Endodermal cell (in vitro differentiated cells): ENCODE data around the gene DMRT2. TPM values are rescaled to one million over a fixed set of nuclear protein-coding genes. Genes with fewer than 3 reads are reported as not detected.

Experiments
- DNase-seq: peaks from one replicate; pipeline ENCODE4 v3.0.0-alpha.2; 2017
- H3K27ac ChIP-seq: 2 replicates; pipeline ENCODE4 v1.5.1; 2013; ENCODE audit warnings: mild to moderate bottlenecking, low read depth, low read length, moderate library complexity
- H3K27me3 ChIP-seq: 2 replicates; pipeline ENCODE4 v1.6.1; 2013; ENCODE audit warnings: mild to moderate bottlenecking, low read length, moderate library complexity; ENCODE audit not compliant: insufficient read depth, control insufficient read depth, poor library complexity, severe bottlenecking
- H3K36me3 ChIP-seq: 2 replicates; pipeline ENCODE4 v1.7.0; 2013; ENCODE audit warnings: mild to moderate bottlenecking, low read length, moderate library complexity; ENCODE audit not compliant: control insufficient read depth, insufficient read depth
- H3K4me1 ChIP-seq: one replicate; pipeline ENCODE4 v1.7.0; 2013; ENCODE audit warnings: low read length; ENCODE audit not compliant: control insufficient read depth, insufficient read depth
- H3K4me3 ChIP-seq: 2 replicates; pipeline ENCODE4 v1.5.1; 2013; ENCODE audit warnings: mild to moderate bottlenecking, low read length, moderate library complexity
- H3K9ac ChIP-seq: 2 replicates; pipeline ENCODE4 v1.6.1; 2013; ENCODE audit warnings: mild to moderate bottlenecking, low read length, moderate library complexity; ENCODE audit not compliant: poor library complexity, severe bottlenecking; ENCODE audit errors: extremely low read depth
- H3K9me3 ChIP-seq: 2 replicates; pipeline ENCODE4 v1.6.1; 2013; ENCODE audit warnings: mild to moderate bottlenecking, low read length, moderate library complexity; ENCODE audit not compliant: control insufficient read depth
- H3K27ac Mint-ChIP-seq: 2 replicates; pipeline ENCODE4 v1.8.0; 2020; ENCODE audit warnings: mixed read lengths
- H3K27me3 Mint-ChIP-seq: 2 replicates; pipeline ENCODE4 v1.8.0; 2021; ENCODE audit warnings: mild to moderate bottlenecking, mixed read lengths; ENCODE audit not compliant: insufficient read depth
- H3K36me3 Mint-ChIP-seq: 2 replicates; pipeline ENCODE4 v1.8.0; 2020; ENCODE audit warnings: low read depth, mixed read lengths
- H3K4me1 Mint-ChIP-seq: 2 replicates; pipeline ENCODE4 v1.8.0; 2020; ENCODE audit warnings: mixed read lengths
- H3K4me3 Mint-ChIP-seq: 2 replicates; pipeline ENCODE4 v1.8.0; 2020; ENCODE audit warnings: mild to moderate bottlenecking, moderate library complexity, mixed read lengths
- H3K9me3 Mint-ChIP-seq: 2 replicates; pipeline ENCODE4 v1.8.0; 2020; ENCODE audit warnings: mild to moderate bottlenecking, mixed read lengths
- WGBS, 2 experiments: methylation state at CpG; one replicate each; pipeline versions ENCODE4 v1.1.5 to v1.1.7; 2013; ENCODE audit warnings: missing lambda C conversion rate in 2 of 2, mixed read lengths in 1 of 2; ENCODE audit not compliant: insufficient coverage in 1 of 2, insufficient read length in 1 of 2; 5-methylcytosine and 5-hydroxymethylcytosine counted together
- total RNA-seq, 2 donors: library from RNA; stranded (reverse); fragmentation: NEBNext Ultra II Directional in 1 of 2; extraction: Animal tissue kit (Norgen Biotek cat#: 25700) in 1 of 2; gene quantifications; 2 replicates in 1 of 2; 3 replicates in 1 of 2; pipeline ENCODE4 v1.2.1, GENCODE V29; 2021
- TF ChIP-seq, protein P1 (sequence below): fragments of 200-600 bp; sonication (generic); conservative IDR thresholded peaks from 2 replicates; pipeline ENCODE4 v1.5.0; 2021; ENCODE audit warnings: antibody characterized with exemption, mild to moderate bottlenecking

Gene DMRT2
- total RNA-seq, 2 donors from 2014 or later = 0.24 TPM; not detected in 1

DNA sequence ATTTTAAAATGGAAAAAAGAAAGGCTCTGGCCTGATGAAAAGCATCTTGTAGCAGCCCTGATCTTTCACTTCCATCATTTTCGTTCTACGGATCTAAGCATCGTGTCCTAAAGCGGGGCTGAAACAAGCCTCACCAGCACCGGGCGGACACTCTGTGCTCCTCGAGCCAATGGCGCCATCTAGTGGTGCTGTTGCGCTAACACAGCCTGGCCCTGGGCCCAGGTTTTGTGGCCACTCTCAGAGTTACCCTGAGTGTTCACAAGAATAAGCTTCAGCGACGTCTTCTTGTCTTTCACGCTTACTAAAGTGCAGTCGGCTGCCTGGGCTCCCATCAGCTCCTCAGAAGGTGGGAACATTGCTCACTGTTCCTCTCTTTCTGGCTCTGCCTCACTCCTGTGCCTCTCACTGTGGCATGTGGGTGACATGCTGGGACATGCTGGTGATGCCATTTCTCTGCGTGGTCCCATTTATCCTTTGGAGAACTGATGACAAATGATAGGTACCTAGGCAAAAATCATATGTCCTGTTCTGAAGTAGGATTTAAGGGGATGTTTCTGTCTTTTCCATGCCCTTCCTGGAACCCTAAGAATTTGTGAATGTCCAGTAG is 41.0 kb upstream of the DMRT2 start:
- no peaks in the 10 kb centered on the region for H3K9me3 ChIP-seq
- no peak overlapping the region for H3K27ac ChIP-seq
- Mint-ChIP-seq H3K4me3 (no peak overlapping the region), H3K36me3 (no peaks in the 10 kb centered on the region), H3K9me3 (no peaks in the 10 kb centered on the region), H3K27ac (no peak overlapping the region), H3K4me1 (no peaks in the 10 kb centered on the region), H3K27me3 (peaks cover 30% of the 10 kb centered on the region)
- H3K4me1 ChIP-seq = no peaks in the 10 kb centered on the region
- TF ChIP-seq, protein P1, sequence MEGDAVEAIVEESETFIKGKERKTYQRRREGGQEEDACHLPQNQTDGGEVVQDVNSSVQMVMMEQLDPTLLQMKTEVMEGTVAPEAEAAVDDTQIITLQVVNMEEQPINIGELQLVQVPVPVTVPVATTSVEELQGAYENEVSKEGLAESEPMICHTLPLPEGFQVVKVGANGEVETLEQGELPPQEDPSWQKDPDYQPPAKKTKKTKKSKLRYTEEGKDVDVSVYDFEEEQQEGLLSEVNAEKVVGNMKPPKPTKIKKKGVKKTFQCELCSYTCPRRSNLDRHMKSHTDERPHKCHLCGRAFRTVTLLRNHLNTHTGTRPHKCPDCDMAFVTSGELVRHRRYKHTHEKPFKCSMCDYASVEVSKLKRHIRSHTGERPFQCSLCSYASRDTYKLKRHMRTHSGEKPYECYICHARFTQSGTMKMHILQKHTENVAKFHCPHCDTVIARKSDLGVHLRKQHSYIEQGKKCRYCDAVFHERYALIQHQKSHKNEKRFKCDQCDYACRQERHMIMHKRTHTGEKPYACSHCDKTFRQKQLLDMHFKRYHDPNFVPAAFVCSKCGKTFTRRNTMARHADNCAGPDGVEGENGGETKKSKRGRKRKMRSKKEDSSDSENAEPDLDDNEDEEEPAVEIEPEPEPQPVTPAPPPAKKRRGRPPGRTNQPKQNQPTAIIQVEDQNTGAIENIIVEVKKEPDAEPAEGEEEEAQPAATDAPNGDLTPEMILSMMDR = peak; percentile 99
- H3K36me3 ChIP-seq = no peaks in the 10 kb centered on the region
- H3K9ac ChIP-seq = no peak overlapping the region
- H3K27me3 ChIP-seq = peaks cover 22% of the 10 kb centered on the region
- WGBS, 2 experiments = 22 to 24% methylated on average over 12 to 14 of the region's 14 CpGs
- peak; percentile 94 for DNase-seq
- H3K4me3 ChIP-seq = no peak overlapping the region

DNA sequence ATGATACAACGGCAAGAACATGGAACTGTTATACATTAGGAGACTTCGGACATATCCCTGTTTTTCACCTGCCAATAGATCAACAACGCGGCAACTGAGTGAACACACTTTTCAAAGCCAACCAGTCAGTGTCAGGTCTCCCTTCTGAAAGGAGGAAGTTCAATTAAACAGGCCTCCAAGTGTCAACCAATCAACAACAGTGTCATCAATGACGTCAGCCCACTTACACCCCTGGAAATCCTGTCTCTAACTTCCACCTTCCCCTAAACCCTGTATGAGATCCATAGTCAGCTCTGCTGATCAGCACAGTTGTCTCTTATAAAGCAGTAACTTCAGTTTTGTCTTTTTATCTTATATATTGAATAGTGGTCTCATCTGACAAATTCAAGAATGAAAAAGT is 37.1 kb upstream of the DMRT2 start:
- Histone ChIP-seq H3K9me3 (no peaks in the 10 kb centered on the region), H3K4me3 (no peak overlapping the region), H3K4me1 (no peaks in the 10 kb centered on the region), H3K9ac (no peak overlapping the region), H3K27me3 (peaks cover 26% of the 10 kb centered on the region), H3K27ac (no peak overlapping the region), H3K36me3 (no peaks in the 10 kb centered on the region)
- TF ChIP-seq, protein P1 = no peak
- WGBS, 2 experiments = 78 to 83% methylated on average over 5 of the region's 5 CpGs
- no peak for DNase-seq
- H3K27me3 Mint-ChIP-seq = peaks cover 39% of the 10 kb centered on the region
- no peak overlapping the region for H3K27ac Mint-ChIP-seq
- H3K9me3 Mint-ChIP-seq = no peaks in the 10 kb centered on the region
- no peaks in the 10 kb centered on the region for H3K36me3 Mint-ChIP-seq
- H3K4me3 Mint-ChIP-seq = no peak overlapping the region
- no peaks in the 10 kb centered on the region for H3K4me1 Mint-ChIP-seq

DNA sequence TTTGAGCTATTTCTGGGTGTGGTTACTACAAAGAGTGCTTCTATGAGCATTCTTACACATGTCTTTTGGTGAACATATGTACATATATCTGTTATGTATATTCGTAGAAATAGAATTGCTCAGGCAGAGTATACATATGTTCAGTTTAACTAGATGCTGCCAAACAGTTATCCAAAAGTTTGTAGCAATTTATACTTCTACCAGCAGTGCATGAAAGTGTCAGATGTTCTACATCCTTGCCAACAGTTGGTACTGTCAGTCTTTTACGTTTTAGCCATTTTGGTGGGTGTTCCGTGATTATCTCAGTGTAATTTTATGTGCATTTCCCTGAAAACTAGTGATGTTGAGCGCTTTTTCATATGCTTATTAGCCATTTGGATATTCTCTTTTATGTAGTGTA is 35.9 kb upstream of the DMRT2 start:
- Histone ChIP-seq H3K27ac (no peak overlapping the region), H3K4me3 (no peak overlapping the region), H3K9ac (no peak overlapping the region), H3K4me1 (no peaks in the 10 kb centered on the region), H3K9me3 (no peaks in the 10 kb centered on the region), H3K27me3 (peaks cover 17% of the 10 kb centered on the region), H3K36me3 (no peaks in the 10 kb centered on the region)
- TF ChIP-seq, protein P1 = no peak
- Mint-ChIP-seq H3K36me3 (no peaks in the 10 kb centered on the region), H3K9me3 (no peaks in the 10 kb centered on the region), H3K27me3 (peaks cover 35% of the 10 kb centered on the region), H3K4me1 (no peaks in the 10 kb centered on the region), H3K4me3 (no peak overlapping the region), H3K27ac (no peak overlapping the region)
- 84 to 86% methylated on average over 3 to 4 of the region's 4 CpGs for WGBS, 2 experiments
- DNase-seq = no peak
